ENCODE results near the gene NHLRC4. TPM values are rescaled to one million over a fixed set of nuclear protein-coding genes. Genes with fewer than 3 reads are reported as not detected.
A peak's percentile ranks its signal among the peaks of the same experiment; 100 is the strongest.

Gene NHLRC4
- total and polyA plus RNA-seq, 2 of the 13 experiments (the other 11 are each of a cell fraction or from before 2014, with no cell fraction given) = 0.40 to 0.59 TPM

GRCh38 chr16:578870-579405, 12.1 kb downstream of the NHLRC4 start (continued):
- TF ChIP-seq IKZF5 (CRISPR knock-in tag; IDR thresholded peaks at IDR 0.05) (no peak), ZBTB21 (CRISPR knock-in tag; IDR thresholded peaks at IDR 0.05) (no peak), ZNF225 (CRISPR knock-in tag; IDR thresholded peaks at IDR 0.05) (no peak), HNF4A (CRISPR knock-in tag; IDR thresholded peaks at IDR 0.05) (peak; percentile 32; the same call in 1 of the 2 replicates), NR2F6 (IDR thresholded peaks at IDR 0.05) (no peak), NR2F6 (CRISPR knock-in tag; IDR thresholded peaks at IDR 0.05) (peak; percentile 63; the same call in 1 of the 2 replicates), MED8 (CRISPR knock-in tag; IDR thresholded peaks at IDR 0.05; ENCODE audit: insufficient replicate concordance) (no peak), ZNF143 (CRISPR knock-in tag; IDR thresholded peaks at IDR 0.05) (peak; percentile 43; the same call in 1 of the 2 replicates), MTF1 (CRISPR knock-in tag; IDR thresholded peaks at IDR 0.05) (no peak)

- in situ Hi-C loops (cut with HindIII; ENCODE audit: extremely low pct_ligation_motif_present, low pct_unique_long_range_greater_than_20kb) (no loop called here), intact Hi-C loops (cut with micrococcal nuclease; ENCODE audit: unreplicated experiment) (loop anchor here (10.0 kb wide), 1 partner anchor 64 kb away; the partner anchor contains the start of genes MCRIP2 and WDR90)
- no peaks in the 10 kb centered on the region for H3K27me3 ChIP-seq (ENCODE audit: control insufficient read depth in 1 of 2, insufficient read depth in 2 of 2, low read length in 2 of 2)
- BruUV-seq (replicated peaks) = no TSS peak
- DNase-seq (ENCODE audit: low spot score) (no peak), FAIRE-seq (no peak), ATAC-seq (no peak)
- ChIA-PET CTCF (ENCODE audit: low intra/inter-chr PET ratio, low total read pairs) (interaction anchor here (1.8 kb wide), 1 partner anchor 31 kb away, joined by 11 read pairs; no protein-coding TSS in a partner anchor), POLR2A (interaction anchor here (1.6 kb wide), 1 partner anchor 56 kb away, joined by 6 read pairs; the partner anchor contains the start of gene METTL26)
- H3K4me2 ChIP-seq (ENCODE audit: low read depth, low read length) = no peak overlapping the region
- no peaks in the 10 kb centered on the region for H4K20me1 ChIP-seq (ENCODE audit: insufficient read depth, low read length)
- WGBS (ENCODE audit: low lambda C conversion rate) = 94% methylated on average over 5 of the region's 27 CpGs
- no peak overlapping the region for H3K4me3 ChIP-seq (replicated peaks in 1 of 3; ENCODE audit: insufficient read depth in 1 of 3, low read depth in 2 of 3, low read length in 3 of 3)
- no peaks in the 10 kb centered on the region for H3K9me3 ChIP-seq (ENCODE audit: low read length)
- no peaks in the 10 kb centered on the region for H3K79me2 ChIP-seq (ENCODE audit: insufficient read depth, low read length)
- TF ChIP-seq ZNF687 (CRISPR knock-in tag; IDR thresholded peaks at IDR 0.05) (peak; percentile 15; the same call in 1 of the 2 replicates), ZBTB38 (CRISPR knock-in tag; IDR thresholded peaks at IDR 0.05) (0 out of 2 replicates have a peak, but pooled peaks have one; percentile 14), XRCC5 (optimal IDR thresholded peaks at IDR 0.05; ENCODE audit: low read length) (no peak), AGO2 (optimal IDR thresholded peaks at IDR 0.05; ENCODE audit: low read depth, low read length) (peak; percentile 31), ZSCAN31 (CRISPR knock-in tag; IDR thresholded peaks at IDR 0.05; ENCODE audit: low read depth) (no peak)
- no peak overlapping the region for H3K27ac ChIP-seq (ENCODE audit: extremely low read length, insufficient read depth, low read length)
- no peaks in the 10 kb centered on the region for H3K36me3 ChIP-seq (replicated peaks in 1 of 2; ENCODE audit: control insufficient read depth in 1 of 2, insufficient read depth in 2 of 2, low read length in 2 of 2)
- no peak overlapping the region for H2AFZ ChIP-seq (ENCODE audit: low read length)
- peaks cover 15% of the 10 kb centered on the region for H3K4me1 ChIP-seq (ENCODE audit: insufficient read depth, low read length)
- H3K9ac ChIP-seq (ENCODE audit: insufficient read depth, low read depth, low read length) = no peak overlapping the region
These were observed 13.5 kb downstream of the NHLRC4 start for GRCh38 chr16:580141-580945.
